ENCODE measurements around the gene CLEC10A. TPM values are rescaled to one million over a fixed set of nuclear protein-coding genes. Genes with fewer than 3 reads are reported as not detected.
"Not testable (repeated sequence)": the region's sequence is repeated elsewhere in the genome, so short reads cannot be mapped to it uniquely, and the experiment has no call there.

CLEC10A gene
- 10 to 100 TPM in 3 of 4 donors, 1 to 10 TPM in 1; 3.0 to 14.0 (median 13.1) TPM for total RNA-seq

- H3K27me3 ChIP-seq: peaks cover 0 to 4% (median 0%) of the 10 kb centered on the region in 4 donors
- H3K4me3 ChIP-seq: peak within 1 kb of the TSS in 3 of 4 donors; percentile 5 to 36 (median 16)
- H3K36me3 ChIP-seq: no peaks in the 10 kb centered on the region
- TF ChIP-seq CTCF (IDR thresholded peaks at IDR 0.05): no peak
- TF ChIP-seq EP300 (IDR thresholded peaks at IDR 0.05): no peak
- no peak for TF ChIP-seq POLR2AphosphoS5 (IDR thresholded peaks at IDR 0.05)
- no peak for TF ChIP-seq POLR2A (IDR thresholded peaks at IDR 0.05; ENCODE audit: low read depth)
- intact Hi-C loops (cut with DNase I): no loop called here
- H3K9me3 ChIP-seq: no peaks in the 10 kb centered on the region
- no peak for DNase-seq (ENCODE audit: extremely low spot score)
- peaks cover 0 to 4% (median 0%) of the 10 kb centered on the region in 4 donors for H3K4me1 ChIP-seq
- 55% methylated on average over 15 of the region's 15 CpGs for WGBS
- peak within 1 kb of the TSS in 2 of 4 donors; percentile 31 to 60 for H3K27ac ChIP-seq (replicated peaks in 1 of 4)
Observed at GRCh38 chr17:7079581-7080455, at the start of gene CLEC10A. TSS of gene CLEC10A (minus strand) at chr17:7080251. CDS start at chr17:7078812, 1,439 bp downstream.

- H3K4me1 ChIP-seq: peaks cover 0 to 11% (median 3%) of the 10 kb centered on the region in 4 donors
- H3K36me3 ChIP-seq: no peaks in the 10 kb centered on the region
- H3K27me3 ChIP-seq: peaks cover 0 to 59% (median 11%) of the 10 kb centered on the region in 4 donors
- H3K27ac ChIP-seq (replicated peaks in 1 of 4): no peak overlapping the region
- WGBS: 94% methylated on average over 8 of the region's 8 CpGs
- no peaks in the 10 kb centered on the region for H3K9me3 ChIP-seq
- DNase-seq (ENCODE audit: extremely low spot score): no peak
- intact Hi-C loops (cut with DNase I): no loop called here
- no peak overlapping the region for H3K4me3 ChIP-seq
- TF ChIP-seq CTCF (IDR thresholded peaks at IDR 0.05): no peak
- no peak for TF ChIP-seq POLR2AphosphoS5 (IDR thresholded peaks at IDR 0.05)
- no peak for TF ChIP-seq POLR2A (IDR thresholded peaks at IDR 0.05; ENCODE audit: low read depth)
- no peak for TF ChIP-seq EP300 (IDR thresholded peaks at IDR 0.05)
Observed at GRCh38 chr17:7129311-7129710, 49.3 kb upstream of the CLEC10A start.

GRCh38 chr17:7128160-7128559 lies 48.1 kb upstream of the CLEC10A start:
- peaks cover 0 to 49% (median 6%) of the 10 kb centered on the region in 4 donors for H3K27me3 ChIP-seq
- TF ChIP-seq CTCF (IDR thresholded peaks at IDR 0.05) (no peak), POLR2A (IDR thresholded peaks at IDR 0.05; ENCODE audit: low read depth) (no peak), EP300 (IDR thresholded peaks at IDR 0.05) (no peak), POLR2AphosphoS5 (IDR thresholded peaks at IDR 0.05) (no peak)
- no peak for DNase-seq (ENCODE audit: extremely low spot score)
- no peak overlapping the region for H3K27ac ChIP-seq (replicated peaks in 1 of 4)
- no peaks in the 10 kb centered on the region for H3K36me3 ChIP-seq
- peaks cover 0 to 7% (median 3%) of the 10 kb centered on the region in 4 donors for H3K4me1 ChIP-seq
- WGBS: 65% methylated on average over 5 of the region's 5 CpGs
- no peaks in the 10 kb centered on the region for H3K9me3 ChIP-seq
- intact Hi-C loops (cut with DNase I): no loop called here
- H3K4me3 ChIP-seq: no peak overlapping the region

GRCh38 chr17:7127501-7127900 lies 47.5 kb upstream of the CLEC10A start:
- not testable (repeated sequence) for DNase-seq (ENCODE audit: extremely low spot score)
- peaks cover 0 to 42% (median 3%) of the 10 kb centered on the region in 4 donors for H3K27me3 ChIP-seq

GRCh38 chr17:7126386-7126785 lies 46.3 kb upstream of the CLEC10A start:
- not testable (repeated sequence) for H3K4me3 ChIP-seq; DNase-seq (ENCODE audit: extremely low spot score)
- 93% methylated on average over 12 of the region's 12 CpGs for WGBS

More at GRCh38 chr17:7127501-7127900, 47.5 kb upstream of the CLEC10A start:
- H3K36me3 ChIP-seq; intact Hi-C loops (cut with DNase I); H3K9me3 ChIP-seq; H3K4me1 ChIP-seq; H3K27ac ChIP-seq (replicated peaks in 1 of 4); H3K4me3 ChIP-seq: not testable (repeated sequence)
- 85% methylated on average over 5 of the region's 5 CpGs for WGBS

More at GRCh38 chr17:7126386-7126785, 46.3 kb upstream of the CLEC10A start:
- H3K36me3 ChIP-seq; H3K9me3 ChIP-seq; H3K27ac ChIP-seq (replicated peaks in 1 of 4); H3K4me1 ChIP-seq; intact Hi-C loops (cut with DNase I): not testable (repeated sequence)
- H3K27me3 ChIP-seq: peaks cover 0 to 32% (median 2%) of the 10 kb centered on the region in 4 donors
